NB4 (cell line): ENCODE results near the gene CUL2.

ENCODE experiments used
- DNase-seq: peaks from one replicate; pipeline ENCODE4 v3.0.0; 2010; ENCODE audit warnings: low read depth
- H3K4me3 ChIP-seq: one replicate; pipeline ENCODE4 v1.5.1; 2011; ENCODE audit warnings: mild to moderate bottlenecking, low read depth, low read length, moderate library complexity
- CTCF ChIP-seq: IDR thresholded peaks from one replicate; pipeline ENCODE4 v1.5.1; 2012; ENCODE audit warnings: low read depth, low read length
- MAX ChIP-seq: IDR thresholded peaks from 2 replicates; pipeline ENCODE4 v1.6.1; 2011; ENCODE audit warnings: low read depth, low read length
- MYC ChIP-seq: IDR thresholded peaks from 2 replicates; pipeline ENCODE4 v1.6.1; 2011; ENCODE audit warnings: low read depth, low read length
- POLR2A ChIP-seq: IDR thresholded peaks from 2 replicates; pipeline ENCODE4 v1.6.1; 2011; ENCODE audit warnings: mild to moderate bottlenecking; ENCODE audit not compliant: insufficient read length; ENCODE audit errors: extremely low read depth

The CUL2 gene

DNA sequence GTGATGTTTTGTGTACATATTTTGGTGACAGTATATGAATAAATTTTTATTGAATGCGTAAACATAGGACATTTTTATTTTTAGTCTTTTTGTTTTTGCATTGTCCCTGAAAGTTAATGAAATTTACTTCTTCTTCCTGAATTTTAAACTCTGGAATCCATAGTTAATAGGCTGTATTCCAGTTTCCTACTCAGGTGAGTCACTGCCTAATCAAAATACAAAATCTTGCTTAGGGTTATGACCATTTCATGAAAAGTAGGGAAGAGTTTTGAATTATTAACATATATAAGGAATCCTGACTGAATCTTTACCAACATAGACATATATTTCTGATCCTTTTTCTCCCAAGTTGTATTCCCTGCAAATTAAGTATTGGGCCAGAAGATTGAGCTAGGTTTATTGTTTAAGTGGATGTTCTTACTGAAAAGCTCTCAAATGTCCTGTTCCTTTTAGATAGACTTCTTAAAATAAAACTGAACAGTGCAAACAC, 39.1 kb upstream of the CUL2 start:
- no peak overlapping the region for H3K4me3 ChIP-seq
- no peak for DNase-seq
- no peak for TF ChIP-seq MYC
- no peak for TF ChIP-seq MAX
- no peak for TF ChIP-seq CTCF
- no peak for TF ChIP-seq POLR2A

GRCh38 chr10:35127289-35127891, 37.2 kb upstream of the CUL2 start:
- TF ChIP-seq CTCF (no peak), MAX (no peak), MYC (no peak), POLR2A (no peak)
- DNase-seq = peak; percentile 66
- peak overlapping the region; percentile 77 for H3K4me3 ChIP-seq

GRCh38 chr10:35126530-35127288, 36.6 kb upstream of the CUL2 start, which contains the start of gene CREM:
Gene CREM (plus strand): TSS chr10:35126846. CDS start chr10:35137836, 10,990 bp downstream.
- peak; percentile 71 for TF ChIP-seq POLR2A
- TF ChIP-seq MYC = peak; percentile 53; the same call in 1 of the 2 replicates
- peak; percentile 39 for TF ChIP-seq CTCF
- TF ChIP-seq MAX = no peak; the same call in 1 of the 2 replicates
- peak within 1 kb of the TSS; percentile 77 for H3K4me3 ChIP-seq
- DNase-seq = peak; percentile 93

DNA sequence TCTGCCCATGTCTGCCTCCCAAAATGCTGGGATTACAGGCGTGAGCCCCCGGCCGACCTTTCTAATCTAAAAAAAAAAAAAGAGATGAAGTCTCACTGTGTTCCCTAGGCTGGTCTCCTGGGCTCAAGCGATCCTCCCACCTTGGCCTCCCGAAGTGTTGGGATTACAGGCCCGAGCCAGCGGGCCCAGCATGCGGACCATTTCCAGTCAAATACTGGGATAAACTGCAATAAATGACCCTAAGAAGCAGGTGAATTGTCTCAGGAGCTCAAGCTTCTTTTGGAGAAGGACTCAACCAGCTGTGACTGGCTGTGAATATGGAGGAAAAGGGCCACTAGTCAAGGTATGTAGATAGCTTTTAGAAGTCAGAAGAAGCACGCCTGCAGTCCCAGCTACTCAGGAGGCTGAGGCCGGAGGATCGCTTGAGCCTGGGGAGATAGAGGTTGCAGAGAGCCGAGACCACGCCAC, 36.0 kb upstream of the CUL2 start:
- peak overlapping the region; percentile 68 for H3K4me3 ChIP-seq
- no peak for DNase-seq
- no peak for TF ChIP-seq MAX
- no peak for TF ChIP-seq MYC
- no peak for TF ChIP-seq CTCF
- TF ChIP-seq POLR2A = no peak

- DNase-seq = no peak
- TF ChIP-seq MAX (no peak), CTCF (no peak), POLR2A (no peak), MYC (no peak)
Measured at GRCh38 chr10:35124540-35124939, 34.4 kb upstream of the CUL2 start.

More at GRCh38 chr10:35124540-35124939, 34.4 kb upstream of the CUL2 start:
- no peak overlapping the region for H3K4me3 ChIP-seq
